BLaER1 (cell line): ENCODE measurements around the gene PAOX.
"Not testable (repeated sequence)": the region's sequence is repeated elsewhere in the genome, so short reads cannot be mapped to it uniquely, and the experiment has no call there.

Source experiments
- H3K27ac ChIP-seq: shearing (Covaris generic); formaldehyde crosslinking; 2 replicates; pipeline ENCODE4 v1.8.1; 2022
- H3K27me3 ChIP-seq: shearing (Covaris generic); formaldehyde crosslinking; 2 replicates; pipeline ENCODE4 v1.8.1; 2022
- H3K36me3 ChIP-seq: shearing (Covaris generic); formaldehyde crosslinking; 2 replicates; pipeline ENCODE4 v1.8.1; 2022
- H3K4me1 ChIP-seq: shearing (Covaris generic); formaldehyde crosslinking; 2 replicates; pipeline ENCODE4 v1.8.1; 2022
- H3K4me2 ChIP-seq: shearing (Covaris generic); formaldehyde crosslinking; 2 replicates; pipeline ENCODE4 v1.8.1; 2022
- H3K4me3 ChIP-seq: shearing (Covaris generic); formaldehyde crosslinking; 2 replicates; pipeline ENCODE4 v1.8.1; 2022
- H3K9ac ChIP-seq: shearing (Covaris generic); formaldehyde crosslinking; 2 replicates; pipeline ENCODE4 v1.8.1; 2022
- H3K9me3 ChIP-seq: shearing (Covaris generic); formaldehyde crosslinking; 2 replicates; pipeline ENCODE4 v1.8.1; 2022
- H4K20me1 ChIP-seq: shearing (Covaris generic); formaldehyde crosslinking; 2 replicates; pipeline ENCODE4 v1.8.1; 2022
- Cebpa-rat ChIP-seq: shearing (Covaris generic); IDR thresholded peaks from 2 replicates; pipeline ENCODE4 v1.8.1; 2022

Gene PAOX

DNA sequence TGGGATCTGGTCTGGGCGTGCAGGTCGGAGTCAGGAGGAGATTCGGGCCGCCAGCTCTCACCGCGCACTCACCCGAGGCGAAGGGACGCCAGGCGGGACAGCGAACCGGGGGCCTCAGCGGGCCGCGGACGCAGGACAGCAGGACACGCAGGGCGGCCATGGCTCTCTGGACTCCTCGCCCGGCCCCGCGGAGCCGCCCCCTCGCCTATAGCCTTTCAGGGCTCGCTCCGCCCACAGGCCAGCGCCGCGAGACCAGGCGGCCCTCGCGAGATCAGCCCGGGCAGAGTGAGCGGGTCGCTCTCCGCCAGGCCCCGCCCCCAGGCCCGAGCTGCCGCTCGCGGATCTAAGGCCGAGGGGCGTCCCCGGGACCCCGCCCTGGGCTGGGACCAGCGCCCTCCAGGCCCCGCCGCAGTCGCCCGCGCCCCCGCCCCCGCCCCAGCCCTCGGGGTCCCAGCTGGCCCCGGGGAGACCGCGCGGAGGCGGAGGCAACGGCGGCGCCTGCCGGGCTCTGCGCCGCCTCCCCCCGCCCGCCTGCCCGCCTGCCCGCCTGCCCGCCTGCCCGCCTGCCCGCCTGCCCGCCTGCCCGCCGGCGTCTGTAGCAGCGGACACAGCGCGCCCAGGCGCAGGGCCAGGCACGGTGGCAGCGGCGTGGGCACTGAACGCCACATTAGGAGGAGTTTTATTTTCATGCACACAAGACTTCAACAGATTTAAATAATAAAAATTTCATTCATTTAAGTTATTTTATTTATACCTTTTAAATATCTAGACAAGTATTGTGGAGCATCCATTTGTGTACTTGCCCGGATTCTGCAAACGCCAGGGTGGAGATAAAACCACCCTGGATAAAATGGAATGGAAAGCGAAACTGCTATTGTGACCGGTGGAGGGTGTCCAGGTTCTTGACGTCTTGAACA is 5.6 kb upstream of the PAOX start, which contains the start of gene ECHS1:
Gene ECHS1, minus strand, starts transcription at position 181 of the 917 bp plus-strand sequence. Its CDS starts 21 bp downstream, at position 160.
- TF ChIP-seq Cebpa-rat, result no peak

DNA sequence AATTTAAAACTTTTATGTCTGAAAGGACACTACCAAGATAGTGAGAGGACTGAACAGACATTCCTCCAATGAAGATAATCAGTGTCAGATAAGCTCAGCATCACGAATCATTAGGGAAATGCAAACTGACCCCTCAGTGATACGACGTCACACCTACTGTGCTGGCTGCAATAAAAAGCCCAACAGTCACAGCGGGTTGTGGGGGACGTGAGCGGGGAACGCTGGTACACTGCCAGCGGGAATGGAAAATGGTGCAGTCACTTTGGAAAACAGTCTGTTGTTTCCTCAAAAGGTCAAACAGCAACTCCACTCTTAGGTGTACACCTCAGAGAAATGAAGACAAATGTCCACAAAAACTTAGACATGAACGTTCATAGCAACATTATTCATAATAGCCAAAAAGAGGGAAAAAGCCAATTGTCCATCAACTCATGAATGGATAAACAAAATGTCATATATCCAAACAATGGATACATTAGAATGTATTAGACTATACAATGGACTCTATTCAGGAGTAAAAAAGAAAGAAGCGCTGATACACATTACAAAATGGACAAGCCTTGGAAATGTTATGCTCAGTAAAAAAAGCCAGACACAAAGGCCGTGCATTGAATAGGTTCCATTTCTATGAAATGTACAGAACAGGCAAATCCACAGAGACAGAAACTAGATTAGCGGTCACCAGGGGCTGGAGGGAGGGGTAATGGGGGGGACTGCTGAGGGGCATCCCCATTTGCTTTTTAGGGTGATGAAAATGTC is 3.5 kb upstream of the PAOX start:
- Histone ChIP-seq H3K4me1 (peaks cover 54% of the 10 kb centered on the region), H3K4me2 (no peak overlapping the region), H3K27me3 (no peaks in the 10 kb centered on the region), H3K9me3 (no peaks in the 10 kb centered on the region), H3K27ac (no peak overlapping the region), H3K9ac (no peak overlapping the region), H4K20me1 (peaks cover 17% of the 10 kb centered on the region), H3K36me3 (peaks cover 12% of the 10 kb centered on the region), H3K4me3 (no peak overlapping the region)
- no peak for TF ChIP-seq Cebpa-rat

More for the DNA sequence above, 5.6 kb upstream of the PAOX start, which contains the start of gene ECHS1:
- H3K9me3 ChIP-seq, result no peaks in the 10 kb centered on the region
- H3K4me2 ChIP-seq, result peak within 1 kb of the TSS; percentile 89
- H3K36me3 ChIP-seq, result peaks cover 33% of the 10 kb centered on the region
- H3K4me3 ChIP-seq, result peak within 1 kb of the TSS; percentile 78
- peaks cover 40% of the 10 kb centered on the region for H3K4me1 ChIP-seq
- H3K27ac ChIP-seq, result peak within 1 kb of the TSS; percentile 89
- peak within 1 kb of the TSS; percentile 86 for H3K9ac ChIP-seq
- no peaks in the 10 kb centered on the region for H3K27me3 ChIP-seq
- H4K20me1 ChIP-seq, result peaks cover 25% of the 10 kb centered on the region

DNA sequence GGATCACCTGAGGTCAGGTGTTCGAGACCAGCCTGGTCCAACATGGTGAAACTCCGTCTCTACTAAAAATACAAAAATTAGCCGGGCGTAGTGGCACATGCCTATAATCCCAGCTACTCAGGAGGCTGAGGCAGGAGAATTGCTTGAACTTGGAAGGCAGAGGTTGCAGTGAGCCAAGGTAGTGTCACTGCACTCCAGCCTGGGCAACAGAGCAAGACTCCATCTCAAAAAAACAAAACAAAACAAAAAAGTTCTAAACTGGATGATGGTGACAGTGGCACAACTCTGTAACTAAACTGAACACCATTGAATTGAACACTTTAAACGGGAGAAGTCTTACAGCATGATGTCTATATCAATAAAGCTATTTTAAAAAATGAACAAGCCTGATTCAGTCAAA is 2.9 kb upstream of the PAOX start:
- not testable (repeated sequence) for H3K4me2 ChIP-seq, H3K27me3 ChIP-seq, H3K9ac ChIP-seq, H3K27ac ChIP-seq, H3K36me3 ChIP-seq, H3K4me3 ChIP-seq, H3K9me3 ChIP-seq
- peaks cover 60% of the 10 kb centered on the region for H3K4me1 ChIP-seq
- H4K20me1 ChIP-seq, result peaks cover 13% of the 10 kb centered on the region

DNA sequence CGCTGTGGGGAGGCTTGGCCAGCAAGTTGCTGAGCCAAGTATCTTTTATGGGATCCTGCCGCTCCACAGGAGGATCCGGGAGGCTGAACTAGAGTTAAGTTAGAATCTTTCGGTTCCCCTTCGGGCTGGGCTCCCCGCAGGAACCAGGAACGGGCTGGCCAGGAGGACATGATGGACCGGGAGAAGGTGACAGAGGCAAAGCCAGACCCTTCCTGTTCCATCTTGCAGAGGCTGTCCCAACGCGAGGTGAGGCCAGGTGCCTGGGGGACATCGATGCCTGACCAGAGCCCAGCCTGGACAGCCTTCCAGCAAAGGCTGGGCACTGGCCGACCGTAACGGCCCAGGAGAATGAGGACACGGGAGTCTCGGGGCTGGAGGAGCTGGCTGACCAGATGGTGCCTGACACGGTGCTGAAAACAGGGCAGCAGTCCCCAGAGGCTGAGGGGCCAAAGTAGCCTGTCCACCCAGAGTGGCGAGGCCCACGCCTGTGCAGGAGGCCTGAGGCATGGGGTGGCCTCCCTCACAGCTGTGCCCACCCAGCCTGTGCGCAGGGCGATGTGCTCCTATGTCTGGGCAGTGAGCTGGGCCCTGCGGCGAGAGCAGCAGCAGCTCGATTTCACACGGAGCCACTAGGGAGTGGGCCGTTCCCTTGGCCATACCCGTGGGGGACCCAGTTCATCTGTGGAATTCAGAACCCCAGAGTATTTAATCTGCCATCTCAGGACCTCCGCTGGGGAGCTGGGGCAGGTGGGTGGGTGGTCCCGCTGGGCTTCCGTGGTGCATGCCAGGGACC is 1.8 kb upstream of the PAOX start:
- Histone ChIP-seq H3K4me3 (peak overlapping the region; percentile 86), H3K4me2 (peak overlapping the region; percentile 94), H4K20me1 (peaks cover 2% of the 10 kb centered on the region), H3K4me1 (peaks cover 60% of the 10 kb centered on the region), H3K9ac (0 out of 2 replicates have a peak overlapping the region, but pooled peaks have one; percentile 80), H3K9me3 (no peaks in the 10 kb centered on the region), H3K36me3 (0 out of 2 replicates have a peak, but pooled peaks cover 2% of the 10 kb centered on the region), H3K27me3 (no peaks in the 10 kb centered on the region), H3K27ac (no peak overlapping the region; the same call in 1 of the 2 replicates)
- no peak for TF ChIP-seq Cebpa-rat

DNA sequence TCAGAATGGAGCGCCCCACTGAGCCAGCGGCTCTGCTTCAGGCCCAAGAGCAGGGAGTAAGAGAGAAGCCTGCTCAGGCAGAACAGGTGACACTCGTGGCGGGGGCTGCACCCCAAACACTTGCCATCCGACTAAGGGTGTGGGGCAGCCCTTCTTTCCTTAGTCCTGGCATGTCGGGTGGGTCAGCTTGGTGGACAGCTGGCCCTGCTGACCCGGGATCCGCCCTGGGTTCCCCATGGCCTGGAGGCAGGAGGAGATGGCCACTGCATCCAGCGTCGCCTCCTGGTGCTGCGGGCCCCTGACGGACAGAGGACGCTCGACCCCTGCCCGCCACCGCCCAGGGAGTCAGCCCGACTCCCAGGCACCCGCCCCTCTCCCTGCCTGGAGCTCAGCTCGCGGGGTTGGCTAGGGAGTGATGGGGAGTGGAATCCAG is 1.2 kb upstream of the PAOX start:
- no peaks in the 10 kb centered on the region for H3K9me3 ChIP-seq
- H4K20me1 ChIP-seq, result no peaks in the 10 kb centered on the region
- peak overlapping the region; percentile 94 for H3K4me2 ChIP-seq
- H3K4me1 ChIP-seq, result peaks cover 60% of the 10 kb centered on the region
- H3K9ac ChIP-seq, result peak overlapping the region; percentile 80
- peak overlapping the region; percentile 64 for H3K27ac ChIP-seq
- TF ChIP-seq Cebpa-rat, result no peak
- H3K36me3 ChIP-seq, result 0 out of 2 replicates have a peak, but pooled peaks cover 5% of the 10 kb centered on the region
- no peaks in the 10 kb centered on the region for H3K27me3 ChIP-seq
- peak overlapping the region; percentile 86 for H3K4me3 ChIP-seq

DNA sequence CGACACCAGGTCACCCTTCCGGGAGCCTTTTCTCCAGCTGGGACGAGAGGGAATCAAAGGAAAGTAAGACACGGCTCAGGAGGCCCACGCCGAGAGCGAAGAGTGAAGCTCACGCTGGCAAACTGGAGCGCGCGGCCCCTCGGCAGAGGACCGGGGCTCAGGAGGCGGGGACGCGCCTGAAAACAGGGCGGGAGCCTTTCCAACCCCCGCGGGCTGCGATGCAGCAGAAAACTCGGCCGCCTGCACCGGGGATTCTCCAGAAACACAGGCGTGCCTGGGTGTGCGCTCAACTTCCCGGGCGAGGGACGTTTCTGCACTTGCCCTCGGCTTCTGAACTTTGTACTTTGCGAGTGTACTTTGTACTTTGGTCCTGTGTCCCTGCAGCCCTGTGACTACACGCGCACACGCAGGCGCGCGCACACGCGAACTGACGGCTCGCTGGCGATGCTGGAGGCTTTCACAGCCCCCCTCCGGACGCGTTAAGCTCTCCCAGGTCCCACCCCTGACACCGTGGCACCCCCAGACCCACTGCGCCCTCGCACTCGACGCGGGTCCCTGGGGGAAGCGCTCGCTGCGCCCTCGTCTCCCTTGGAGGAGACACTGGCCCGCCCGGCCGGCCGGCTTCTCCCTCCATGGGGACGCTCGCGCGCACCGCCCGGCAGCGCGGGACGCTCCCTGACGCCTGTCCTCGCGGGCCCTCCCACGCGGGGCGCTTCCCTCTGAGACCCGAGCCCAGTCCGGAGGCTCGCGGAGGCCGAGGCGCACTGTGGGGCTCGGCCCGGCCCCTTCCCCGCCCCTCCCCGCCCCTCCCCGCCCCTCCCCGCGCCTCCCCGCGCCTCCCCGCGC is 588 bp upstream of the PAOX start:
- Histone ChIP-seq H4K20me1 (no peaks in the 10 kb centered on the region), H3K27me3 (no peaks in the 10 kb centered on the region), H3K9me3 (no peaks in the 10 kb centered on the region), H3K4me2 (peak overlapping the region; percentile 94), H3K4me3 (peak overlapping the region; percentile 86), H3K36me3 (0 out of 2 replicates have a peak, but pooled peaks cover 5% of the 10 kb centered on the region), H3K27ac (peak overlapping the region; percentile 64), H3K4me1 (peaks cover 66% of the 10 kb centered on the region), H3K9ac (peak overlapping the region; percentile 80)
- no peak for TF ChIP-seq Cebpa-rat

DNA sequence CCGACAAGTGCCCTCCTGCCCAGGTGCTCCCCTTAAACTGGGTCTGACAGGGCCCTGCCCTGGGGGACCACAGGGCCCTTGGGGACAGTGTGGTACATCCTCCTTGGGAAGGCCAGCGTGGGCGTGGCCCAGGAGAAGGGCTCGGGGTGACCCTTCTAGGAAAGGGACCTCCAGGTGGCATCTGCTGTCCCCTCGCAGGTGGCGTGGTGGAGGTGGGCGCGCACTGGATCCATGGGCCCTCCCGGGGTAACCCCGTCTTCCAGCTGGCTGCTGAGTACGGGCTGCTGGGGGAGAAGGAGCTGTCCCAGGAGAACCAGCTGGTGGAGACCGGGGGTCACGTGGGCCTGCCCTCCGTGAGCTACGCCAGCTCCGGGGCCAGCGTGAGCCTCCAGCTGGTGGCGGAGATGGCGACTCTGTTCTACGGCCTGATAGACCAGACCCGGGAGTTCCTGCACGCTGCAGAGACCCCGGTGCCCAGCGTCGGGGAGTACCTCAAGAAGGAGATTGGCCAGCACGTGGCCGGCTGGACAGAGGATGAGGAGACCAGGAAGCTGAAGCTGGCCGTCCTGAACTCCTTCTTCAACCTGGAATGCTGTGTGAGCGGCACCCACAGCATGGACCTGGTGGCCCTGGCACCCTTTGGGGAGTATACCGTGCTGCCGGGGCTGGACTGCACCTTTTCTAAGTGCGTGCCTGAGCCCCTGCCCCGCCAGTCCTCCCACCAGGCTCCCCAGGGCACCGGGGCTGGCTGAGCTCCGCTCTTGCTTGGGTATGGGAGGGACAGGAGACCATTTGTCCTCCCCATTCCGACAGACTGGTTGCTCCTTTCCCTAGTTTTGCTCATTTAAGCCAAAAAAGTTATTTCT is 972 bp downstream of the PAOX start:
- peak overlapping the region; percentile 72 for H3K27ac ChIP-seq
- no peaks in the 10 kb centered on the region for H3K9me3 ChIP-seq
- H3K36me3 ChIP-seq, result peaks cover 5% of the 10 kb centered on the region; the same call in 1 of the 2 replicates
- H4K20me1 ChIP-seq, result no peaks in the 10 kb centered on the region
- H3K4me3 ChIP-seq, result peak overlapping the region; percentile 90
- no peaks in the 10 kb centered on the region for H3K27me3 ChIP-seq
- peaks cover 68% of the 10 kb centered on the region for H3K4me1 ChIP-seq
- TF ChIP-seq Cebpa-rat, result no peak
- peak overlapping the region; percentile 99 for H3K4me2 ChIP-seq
- H3K9ac ChIP-seq, result peak overlapping the region; percentile 77

DNA sequence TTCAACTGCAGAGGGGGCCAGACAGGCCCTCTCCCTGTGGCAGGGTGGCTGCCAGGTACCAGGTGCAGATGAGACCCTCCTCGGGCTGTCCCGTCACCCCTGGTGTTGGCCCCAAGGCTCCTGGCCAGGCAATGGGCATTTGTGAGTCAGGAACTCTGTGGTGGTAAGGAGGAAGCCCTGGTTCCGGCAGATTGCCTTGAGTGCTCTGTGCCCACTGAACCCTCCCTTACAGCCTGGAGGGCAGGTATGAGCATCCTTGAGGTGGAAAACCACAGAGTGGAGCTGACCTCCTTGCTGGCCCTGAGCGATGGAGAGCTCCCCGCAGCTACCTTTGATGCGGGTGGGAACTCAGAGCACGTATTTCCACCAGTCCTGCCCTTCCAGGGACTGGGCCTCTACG is 2.0 kb downstream of the PAOX start:
- Histone ChIP-seq H3K4me3 (no peak overlapping the region), H3K9ac (no peak overlapping the region), H3K27me3 (no peaks in the 10 kb centered on the region), H3K4me2 (peak overlapping the region; percentile 99), H3K9me3 (no peaks in the 10 kb centered on the region), H4K20me1 (no peaks in the 10 kb centered on the region), H3K4me1 (peaks cover 70% of the 10 kb centered on the region), H3K27ac (no peak overlapping the region), H3K36me3 (peaks cover 5% of the 10 kb centered on the region; the same call in 1 of the 2 replicates)
- TF ChIP-seq Cebpa-rat, result no peak
